Measurements from ENCODE around the gene GPHA2. TPM values are rescaled to one million over a fixed set of nuclear protein-coding genes. Genes with fewer than 3 reads are reported as not detected.

The GPHA2 gene
- total RNA-seq, 2 experiments from 2014 or later: 0.49 to 0.56 TPM

DNA sequence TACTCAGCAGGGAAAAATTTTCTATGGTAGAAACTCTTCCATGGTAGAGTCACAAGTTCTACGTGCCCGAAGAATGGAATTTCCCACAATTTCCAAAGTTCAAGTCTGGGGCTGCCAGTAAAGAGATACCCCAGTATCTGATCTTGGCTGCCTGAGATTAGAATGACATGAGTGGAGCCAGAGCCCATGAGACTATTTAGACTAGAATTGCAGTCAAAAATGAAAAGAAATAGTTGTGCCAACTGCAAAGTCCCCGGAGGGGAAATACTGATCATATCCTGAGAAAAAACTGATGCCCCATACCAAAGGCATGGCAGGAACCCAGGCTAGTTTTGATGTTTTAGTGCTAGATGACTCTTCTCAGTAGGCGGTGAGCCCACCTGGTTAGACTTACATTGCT, 25.0 kb upstream of the GPHA2 start:
- no peak for TF ChIP-seq CTCF (IDR thresholded peaks at IDR 0.05)
- no peaks in the 10 kb centered on the region for H3K4me1 Mint-ChIP-seq (ENCODE audit: low read depth)
- H3K27ac Mint-ChIP-seq: no peak overlapping the region
- Histone ChIP-seq H3K4me1 (ENCODE audit: insufficient read depth, low read length) (no peaks in the 10 kb centered on the region), H3K36me3 (ENCODE audit: insufficient read depth, low read length) (no peaks in the 10 kb centered on the region), H3K27ac (ENCODE audit: low read depth in 1 of 2, low read length in 2 of 2) (no peak overlapping the region), H3K27me3 (ENCODE audit: control insufficient read depth in 1 of 2, insufficient read depth in 2 of 2, low read length in 2 of 2) (peaks cover 0 to 8% of the 10 kb centered on the region in 2 experiments), H3K4me3 (ENCODE audit: low read length) (no peak overlapping the region), H3K9me3 (ENCODE audit: control insufficient read depth in 1 of 2, insufficient read depth in 1 of 2, low read length in 2 of 2) (no peaks in the 10 kb centered on the region)
- no peaks in the 10 kb centered on the region for H3K36me3 Mint-ChIP-seq (ENCODE audit: low read depth)
- H3K27me3 Mint-ChIP-seq: peaks cover 8% of the 10 kb centered on the region
- POLR2A ChIA-PET: interaction anchor here (1.0 kb wide), 1 partner anchor 11 kb away, joined by 3 read pairs; the partner anchor contains the start of gene MAJIN
- no peak for ATAC-seq (ENCODE audit: poor library complexity)
- intact Hi-C loops (cut with DNase I, micrococcal nuclease): no loop called here
- no peak overlapping the region for H3K4me3 Mint-ChIP-seq
- H3K9me3 Mint-ChIP-seq: no peaks in the 10 kb centered on the region
- CTCF ChIA-PET: interaction anchor here (0.5 kb wide), 1 partner anchor 27 kb away, joined by 3 read pairs; no protein-coding TSS in a partner anchor
- no peak for DNase-seq

DNA sequence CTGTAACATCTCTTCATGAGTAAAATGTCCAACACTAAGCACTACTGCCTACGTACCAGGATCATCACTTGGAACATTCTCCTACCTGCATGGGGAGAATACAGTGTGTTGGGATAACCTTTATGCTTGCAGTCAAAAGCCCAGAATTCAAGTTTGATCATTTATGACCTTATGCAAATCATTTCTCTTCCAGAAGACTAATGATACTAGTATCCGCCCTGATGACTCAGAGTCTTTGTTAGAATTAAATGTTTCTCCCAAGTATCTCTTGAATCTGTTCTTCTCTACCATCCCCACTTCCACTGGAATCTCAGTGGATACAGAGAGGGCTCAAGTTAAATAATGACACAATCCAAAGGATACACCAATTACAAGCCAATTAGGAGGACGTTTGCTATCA, 23.8 kb upstream of the GPHA2 start:
- no peaks in the 10 kb centered on the region for H3K36me3 Mint-ChIP-seq (ENCODE audit: low read depth)
- ChIA-PET POLR2A (interaction anchor here (1.0 kb wide), 1 partner anchor 12 kb away, joined by 3 read pairs; the partner anchor contains the start of gene MAJIN), CTCF (no interaction called here)
- intact Hi-C loops (cut with DNase I, micrococcal nuclease): no loop called here
- Histone ChIP-seq H3K4me3 (ENCODE audit: low read length) (no peak overlapping the region), H3K27me3 (ENCODE audit: control insufficient read depth in 1 of 2, insufficient read depth in 2 of 2, low read length in 2 of 2) (peaks cover 0 to 8% of the 10 kb centered on the region in 2 experiments), H3K4me1 (ENCODE audit: insufficient read depth, low read length) (no peaks in the 10 kb centered on the region), H3K36me3 (ENCODE audit: insufficient read depth, low read length) (no peaks in the 10 kb centered on the region), H3K27ac (ENCODE audit: low read depth in 1 of 2, low read length in 2 of 2) (no peak overlapping the region), H3K9me3 (ENCODE audit: control insufficient read depth in 1 of 2, insufficient read depth in 1 of 2, low read length in 2 of 2) (no peaks in the 10 kb centered on the region)
- H3K9me3 Mint-ChIP-seq: no peaks in the 10 kb centered on the region
- H3K4me3 Mint-ChIP-seq: no peak overlapping the region
- ATAC-seq (ENCODE audit: poor library complexity) (no peak), DNase-seq (no peak)
- no peak overlapping the region for H3K27ac Mint-ChIP-seq
- peaks cover 8% of the 10 kb centered on the region for H3K27me3 Mint-ChIP-seq
- no peak for TF ChIP-seq CTCF (IDR thresholded peaks at IDR 0.05)
- H3K4me1 Mint-ChIP-seq (ENCODE audit: low read depth): no peaks in the 10 kb centered on the region

- no peak for DNase-seq
- H3K4me1 Mint-ChIP-seq (ENCODE audit: low read depth): no peaks in the 10 kb centered on the region
- no peak overlapping the region for H3K4me3 ChIP-seq (ENCODE audit: low read length)
- no peaks in the 10 kb centered on the region for H3K4me1 ChIP-seq (ENCODE audit: insufficient read depth, low read length)
- H3K9me3 ChIP-seq (ENCODE audit: control insufficient read depth in 1 of 2, insufficient read depth in 1 of 2, low read length in 2 of 2): no peaks in the 10 kb centered on the region
- H3K27ac ChIP-seq (ENCODE audit: low read depth in 1 of 2, low read length in 2 of 2): no peak overlapping the region
- TF ChIP-seq CTCF (IDR thresholded peaks at IDR 0.05): no peak
- intact Hi-C loops (cut with DNase I, micrococcal nuclease): no loop called here
- H3K4me3 Mint-ChIP-seq: no peak overlapping the region
- no peaks in the 10 kb centered on the region for H3K36me3 Mint-ChIP-seq (ENCODE audit: low read depth)
- ATAC-seq (ENCODE audit: poor library complexity): no peak
- CTCF ChIA-PET: no interaction called here
- no peak overlapping the region for H3K27ac Mint-ChIP-seq
- no peaks in the 10 kb centered on the region for H3K36me3 ChIP-seq (ENCODE audit: insufficient read depth, low read length)
- no peaks in the 10 kb centered on the region for H3K9me3 Mint-ChIP-seq
- POLR2A ChIA-PET: no interaction called here
- H3K27me3 Mint-ChIP-seq: peaks cover 12% of the 10 kb centered on the region
- peaks cover 0 to 3% of the 10 kb centered on the region in 2 experiments for H3K27me3 ChIP-seq (ENCODE audit: control insufficient read depth in 1 of 2, insufficient read depth in 2 of 2, low read length in 2 of 2)
Observed at GRCh38 chr11:64954201-64954600, 18.5 kb upstream of the GPHA2 start.
